ENCODE measurements around the gene LPAR4.

Gene LPAR4, protein sequence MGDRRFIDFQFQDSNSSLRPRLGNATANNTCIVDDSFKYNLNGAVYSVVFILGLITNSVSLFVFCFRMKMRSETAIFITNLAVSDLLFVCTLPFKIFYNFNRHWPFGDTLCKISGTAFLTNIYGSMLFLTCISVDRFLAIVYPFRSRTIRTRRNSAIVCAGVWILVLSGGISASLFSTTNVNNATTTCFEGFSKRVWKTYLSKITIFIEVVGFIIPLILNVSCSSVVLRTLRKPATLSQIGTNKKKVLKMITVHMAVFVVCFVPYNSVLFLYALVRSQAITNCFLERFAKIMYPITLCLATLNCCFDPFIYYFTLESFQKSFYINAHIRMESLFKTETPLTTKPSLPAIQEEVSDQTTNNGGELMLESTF

DNA sequence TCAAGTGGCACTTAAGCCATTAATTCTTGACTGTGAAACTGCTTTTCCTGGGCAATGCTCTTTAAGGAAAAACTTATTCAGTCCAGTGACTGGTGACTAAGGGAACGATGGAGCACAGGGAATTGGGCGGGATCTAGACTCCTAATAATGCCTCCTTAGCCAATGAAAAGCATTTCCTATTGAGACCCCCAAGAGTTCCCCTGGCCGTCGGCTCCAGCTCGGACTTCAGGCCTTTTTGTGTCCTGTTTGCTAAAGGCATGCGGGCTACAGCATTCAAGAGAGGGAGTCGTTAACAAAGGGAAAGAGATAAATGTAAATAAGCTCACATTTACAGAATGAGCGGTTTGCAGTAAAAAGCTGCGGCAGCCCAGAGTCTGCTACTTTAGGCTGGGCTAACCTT is at the start of gene LPAR4:
LPAR4 (plus strand) TSS at position 232 of the 400 bp plus-strand sequence. CDS start 7,150 bp downstream, outside the sequence.
- TF ChIP-seq, protein P1, sequence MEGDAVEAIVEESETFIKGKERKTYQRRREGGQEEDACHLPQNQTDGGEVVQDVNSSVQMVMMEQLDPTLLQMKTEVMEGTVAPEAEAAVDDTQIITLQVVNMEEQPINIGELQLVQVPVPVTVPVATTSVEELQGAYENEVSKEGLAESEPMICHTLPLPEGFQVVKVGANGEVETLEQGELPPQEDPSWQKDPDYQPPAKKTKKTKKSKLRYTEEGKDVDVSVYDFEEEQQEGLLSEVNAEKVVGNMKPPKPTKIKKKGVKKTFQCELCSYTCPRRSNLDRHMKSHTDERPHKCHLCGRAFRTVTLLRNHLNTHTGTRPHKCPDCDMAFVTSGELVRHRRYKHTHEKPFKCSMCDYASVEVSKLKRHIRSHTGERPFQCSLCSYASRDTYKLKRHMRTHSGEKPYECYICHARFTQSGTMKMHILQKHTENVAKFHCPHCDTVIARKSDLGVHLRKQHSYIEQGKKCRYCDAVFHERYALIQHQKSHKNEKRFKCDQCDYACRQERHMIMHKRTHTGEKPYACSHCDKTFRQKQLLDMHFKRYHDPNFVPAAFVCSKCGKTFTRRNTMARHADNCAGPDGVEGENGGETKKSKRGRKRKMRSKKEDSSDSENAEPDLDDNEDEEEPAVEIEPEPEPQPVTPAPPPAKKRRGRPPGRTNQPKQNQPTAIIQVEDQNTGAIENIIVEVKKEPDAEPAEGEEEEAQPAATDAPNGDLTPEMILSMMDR (conservative IDR thresholded peaks at IDR 0.05): no peak

GRCh38 chrX:78706071-78706470 is 41.4 kb upstream of the LPAR4 start:
- TF ChIP-seq, protein P1 (conservative IDR thresholded peaks at IDR 0.05): no peak
- H3K27ac ChIP-seq: no peak overlapping the region

More for the DNA sequence above, at the start of gene LPAR4:
- H3K27ac ChIP-seq: no peak within 1 kb of the TSS

DNA sequence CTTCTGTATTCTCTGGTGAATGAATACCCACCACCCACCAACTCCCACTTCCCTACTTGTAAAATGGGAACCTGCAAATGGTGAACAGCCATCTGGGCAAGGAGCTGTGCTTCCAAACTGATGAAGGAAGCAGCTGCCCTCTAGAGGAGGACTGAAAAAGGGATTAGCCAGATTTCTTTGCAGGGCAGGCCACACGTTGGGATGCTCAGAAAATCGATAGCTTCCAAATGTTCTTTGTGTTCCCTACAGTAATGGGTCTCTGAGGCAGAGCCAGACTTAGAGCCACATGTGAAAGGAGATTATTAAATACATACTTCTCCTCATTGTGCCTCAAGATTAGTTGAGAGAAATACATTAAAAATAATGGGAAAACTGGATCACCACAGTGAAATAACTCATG is 39.3 kb upstream of the LPAR4 start:
- TF ChIP-seq, protein P1 (conservative IDR thresholded peaks at IDR 0.05): peak; percentile 61
- no peak overlapping the region for H3K27ac ChIP-seq

GRCh38 chrX:78708816-78709215 is 38.7 kb upstream of the LPAR4 start:
- TF ChIP-seq, protein P1 (conservative IDR thresholded peaks at IDR 0.05): no peak
- H3K27ac ChIP-seq: no peak overlapping the region

GRCh38 chrX:78710171-78710570 is 37.3 kb upstream of the LPAR4 start:
- H3K27ac ChIP-seq: no peak overlapping the region
- TF ChIP-seq, protein P1 (conservative IDR thresholded peaks at IDR 0.05): no peak

DNA sequence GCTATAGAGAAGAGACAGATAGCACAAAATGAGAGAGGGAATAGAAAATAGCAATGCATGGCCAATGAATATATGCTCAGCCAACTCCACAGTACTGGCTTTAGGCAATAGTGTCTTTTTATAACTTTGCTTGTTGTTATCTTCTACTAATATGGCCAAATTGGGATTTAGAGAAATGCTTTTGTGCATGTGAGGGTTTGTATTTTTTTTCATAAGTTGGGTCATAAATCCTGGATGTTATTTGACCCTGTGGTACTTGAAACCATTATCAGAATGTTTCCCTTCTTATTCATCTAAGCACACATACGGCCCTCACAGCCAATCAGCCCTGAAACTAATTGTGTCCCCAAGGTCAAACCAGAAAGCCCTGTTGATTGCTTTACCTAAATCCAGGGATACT is 35.2 kb upstream of the LPAR4 start:
- TF ChIP-seq, protein P1 (conservative IDR thresholded peaks at IDR 0.05): no peak
- H3K27ac ChIP-seq: no peak overlapping the region

DNA sequence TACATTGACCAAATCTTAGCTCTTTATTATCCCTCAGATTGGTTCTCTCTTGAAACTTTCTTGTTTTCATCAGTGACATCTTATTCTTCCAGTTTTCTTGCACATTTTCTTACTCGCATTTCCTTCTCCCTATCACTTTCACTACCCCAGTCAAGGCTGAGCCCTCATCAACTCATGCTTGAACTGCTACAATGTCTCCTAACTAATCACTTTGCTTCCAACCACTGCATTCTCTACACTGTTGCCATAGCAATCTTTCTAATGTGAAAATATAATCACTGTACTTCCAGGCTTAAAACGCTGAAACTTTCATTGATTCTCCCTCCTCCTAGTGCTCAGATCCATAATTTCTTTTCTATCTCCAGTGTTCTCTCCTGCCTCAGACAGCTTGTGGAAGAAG is 22.2 kb upstream of the LPAR4 start:
- TF ChIP-seq, protein P1 (conservative IDR thresholded peaks at IDR 0.05): no peak
- no peak overlapping the region for H3K27ac ChIP-seq

Measured in VCaP (cell line).